Fibroblast of pulmonary artery (primary cell): ENCODE measurements around the gene VRK1.

Experiments used
- DNase-seq: peaks from one replicate; pipeline ENCODE4 v3.0.0-alpha.2; 2010; ENCODE audit warnings: low read depth
- H3K4me3 ChIP-seq: replicated peaks from 2 replicates; pipeline ENCODE4 v1.5.1; 2011; ENCODE audit warnings: low read depth, mild to moderate bottlenecking, control low read depth, low read length, moderate library complexity
- TF ChIP-seq, protein P1 (sequence below): IDR thresholded peaks from 2 replicates; pipeline ENCODE4 v1.5.1; 2011; ENCODE audit warnings: mild to moderate bottlenecking, control low read depth, low read length, inconsistent platforms; ENCODE audit errors: missing control alignments

Gene VRK1

DNA sequence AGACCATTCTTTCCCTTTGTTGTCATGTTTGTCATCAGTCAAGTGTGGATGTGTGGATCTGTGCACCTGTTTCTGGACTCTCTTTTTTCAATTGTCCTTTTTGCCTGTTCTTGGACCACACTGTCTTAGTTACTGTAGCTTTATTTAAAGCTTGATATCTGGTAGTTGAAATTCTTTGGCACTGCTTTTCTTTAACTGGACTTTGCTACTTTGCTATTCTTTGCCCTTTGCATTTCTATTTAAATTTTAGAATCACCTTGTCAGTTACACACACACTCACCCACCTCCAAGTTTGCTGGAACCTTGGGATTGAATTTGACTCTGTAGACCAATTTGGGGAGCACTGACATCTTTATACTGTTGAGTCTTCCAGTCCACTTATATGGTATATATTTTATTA is 61.5 kb downstream of the VRK1 start:
- TF ChIP-seq, protein P1, sequence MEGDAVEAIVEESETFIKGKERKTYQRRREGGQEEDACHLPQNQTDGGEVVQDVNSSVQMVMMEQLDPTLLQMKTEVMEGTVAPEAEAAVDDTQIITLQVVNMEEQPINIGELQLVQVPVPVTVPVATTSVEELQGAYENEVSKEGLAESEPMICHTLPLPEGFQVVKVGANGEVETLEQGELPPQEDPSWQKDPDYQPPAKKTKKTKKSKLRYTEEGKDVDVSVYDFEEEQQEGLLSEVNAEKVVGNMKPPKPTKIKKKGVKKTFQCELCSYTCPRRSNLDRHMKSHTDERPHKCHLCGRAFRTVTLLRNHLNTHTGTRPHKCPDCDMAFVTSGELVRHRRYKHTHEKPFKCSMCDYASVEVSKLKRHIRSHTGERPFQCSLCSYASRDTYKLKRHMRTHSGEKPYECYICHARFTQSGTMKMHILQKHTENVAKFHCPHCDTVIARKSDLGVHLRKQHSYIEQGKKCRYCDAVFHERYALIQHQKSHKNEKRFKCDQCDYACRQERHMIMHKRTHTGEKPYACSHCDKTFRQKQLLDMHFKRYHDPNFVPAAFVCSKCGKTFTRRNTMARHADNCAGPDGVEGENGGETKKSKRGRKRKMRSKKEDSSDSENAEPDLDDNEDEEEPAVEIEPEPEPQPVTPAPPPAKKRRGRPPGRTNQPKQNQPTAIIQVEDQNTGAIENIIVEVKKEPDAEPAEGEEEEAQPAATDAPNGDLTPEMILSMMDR, result no peak
- DNase-seq, result no peak
- no peak overlapping the region for H3K4me3 ChIP-seq

DNA sequence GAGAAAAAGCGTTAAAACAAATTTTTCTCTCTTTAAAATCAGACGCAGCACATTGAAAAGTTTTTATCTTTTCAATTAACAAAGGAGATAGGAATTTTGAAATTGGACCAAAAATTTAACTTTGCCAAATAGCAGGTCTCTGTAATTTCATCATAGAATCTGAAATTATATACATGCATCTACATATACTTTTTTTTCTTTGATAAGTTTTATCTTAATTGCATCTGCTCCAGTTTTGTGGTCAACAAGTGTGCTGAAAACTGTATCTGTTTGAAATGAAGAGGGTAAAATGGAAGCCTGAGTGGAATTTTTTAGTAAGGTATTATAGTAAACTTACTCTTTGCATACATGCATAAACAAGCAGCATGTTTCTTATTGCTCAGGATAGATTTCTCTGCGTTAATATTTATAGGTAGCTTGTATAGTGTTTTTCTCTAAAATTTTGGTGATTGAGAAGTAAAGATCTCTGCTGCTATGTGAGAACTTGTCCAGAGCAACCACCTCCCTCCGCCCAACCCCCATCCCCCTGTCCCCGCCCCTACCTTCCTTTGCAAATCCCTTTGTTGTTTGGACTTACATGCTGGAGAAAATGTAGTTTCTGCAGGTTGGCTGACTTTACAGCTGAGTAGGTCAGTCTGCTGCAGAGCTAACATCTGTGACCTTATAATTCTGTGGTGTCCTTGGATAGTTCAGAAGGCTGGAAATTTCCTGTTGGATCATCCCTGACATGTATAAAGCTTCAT is 64.6 kb downstream of the VRK1 start:
- no peak for DNase-seq
- no peak overlapping the region for H3K4me3 ChIP-seq
- TF ChIP-seq, protein P1, result no peak

DNA sequence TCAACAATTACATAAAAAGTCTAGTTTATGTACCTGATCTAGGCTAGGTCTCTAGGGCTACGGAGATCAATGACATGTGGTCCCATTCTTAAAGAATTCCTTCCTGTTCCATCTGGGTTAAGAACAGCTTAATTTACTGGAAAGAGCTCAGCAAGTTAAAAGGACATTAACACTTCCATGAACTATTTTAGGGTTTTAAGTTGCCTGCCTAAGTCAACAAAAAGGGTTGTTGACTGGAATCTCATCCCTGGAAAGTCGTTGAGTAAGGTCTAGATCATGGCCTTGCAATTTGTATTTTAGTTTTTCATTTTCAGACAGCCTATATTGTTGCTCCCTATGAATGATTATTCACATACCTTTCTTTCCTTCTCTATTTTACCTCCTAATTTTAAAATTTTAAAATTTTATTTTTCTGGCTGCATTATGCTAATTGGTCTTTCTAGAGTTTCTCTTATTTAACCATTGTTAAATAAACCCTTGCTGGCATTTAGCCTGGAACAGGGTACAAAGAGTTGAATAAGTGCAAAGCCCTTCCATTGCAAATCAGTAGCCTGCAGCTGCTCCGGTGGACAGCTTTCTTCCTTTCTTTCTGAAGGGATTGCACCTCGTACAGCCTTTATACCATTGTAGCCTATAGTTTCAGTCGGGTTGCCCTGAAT is 66.3 kb downstream of the VRK1 start:
- TF ChIP-seq, protein P1, result no peak
- no peak for DNase-seq
- no peak overlapping the region for H3K4me3 ChIP-seq

DNA sequence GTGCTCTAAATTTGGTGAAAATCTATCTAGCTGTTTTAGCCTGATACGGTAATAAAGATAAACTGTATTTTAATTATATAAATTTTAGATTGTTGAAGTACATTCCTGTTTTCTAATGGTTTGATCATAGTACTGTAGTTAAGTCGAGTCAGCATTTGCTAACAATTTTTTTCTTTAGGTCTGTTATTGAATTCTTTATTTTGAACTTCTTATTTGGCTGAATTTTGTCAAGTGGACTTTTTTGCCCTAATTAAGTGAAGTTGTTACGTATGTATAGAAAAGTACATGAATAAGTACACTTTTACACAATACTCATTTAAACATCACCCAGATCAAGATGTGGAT is 66.8 kb downstream of the VRK1 start:
- DNase-seq, result no peak
- no peak overlapping the region for H3K4me3 ChIP-seq
- TF ChIP-seq, protein P1, result no peak

DNA sequence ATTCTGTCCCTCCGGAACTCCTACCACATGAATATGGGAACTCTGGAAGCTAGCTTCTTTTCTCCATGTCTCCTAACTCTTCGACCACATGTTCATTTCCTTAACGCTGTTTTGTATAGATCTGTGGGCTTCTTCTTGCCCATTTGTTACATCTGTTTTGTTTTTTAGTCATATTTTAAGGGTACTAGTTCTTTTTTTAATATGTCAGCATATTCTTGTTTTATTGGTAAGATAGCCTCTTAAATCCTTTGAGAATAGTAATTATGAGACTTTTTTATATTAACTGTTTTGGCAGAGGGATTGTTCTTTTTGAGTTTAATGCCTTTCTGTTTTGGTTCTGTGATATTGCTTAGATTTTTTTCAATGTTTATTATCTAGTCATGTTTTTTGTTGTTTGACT is 70.5 kb downstream of the VRK1 start:
- no peak for DNase-seq
- TF ChIP-seq, protein P1, result no peak
- no peak overlapping the region for H3K4me3 ChIP-seq

DNA sequence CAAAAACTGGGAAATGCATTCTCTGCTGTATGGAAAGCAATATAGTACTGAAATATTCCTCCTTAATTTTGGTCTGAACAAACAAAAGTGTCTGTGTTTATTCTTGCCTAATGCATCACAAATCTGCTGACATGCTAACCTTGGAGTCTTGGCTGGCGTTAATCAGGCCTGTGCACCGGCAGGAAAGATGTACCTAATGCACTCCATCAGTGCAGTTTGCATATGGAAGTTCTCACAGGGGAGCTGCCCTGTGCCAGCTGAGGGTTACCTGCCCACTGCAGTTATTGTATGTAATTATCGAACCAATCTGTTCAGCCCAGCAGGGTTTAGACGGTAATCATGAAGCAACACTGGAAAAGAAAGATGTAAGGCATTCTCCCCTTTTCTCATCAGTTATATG is 76.9 kb downstream of the VRK1 start:
- no peak overlapping the region for H3K4me3 ChIP-seq
- TF ChIP-seq, protein P1, result no peak
- DNase-seq, result no peak

DNA sequence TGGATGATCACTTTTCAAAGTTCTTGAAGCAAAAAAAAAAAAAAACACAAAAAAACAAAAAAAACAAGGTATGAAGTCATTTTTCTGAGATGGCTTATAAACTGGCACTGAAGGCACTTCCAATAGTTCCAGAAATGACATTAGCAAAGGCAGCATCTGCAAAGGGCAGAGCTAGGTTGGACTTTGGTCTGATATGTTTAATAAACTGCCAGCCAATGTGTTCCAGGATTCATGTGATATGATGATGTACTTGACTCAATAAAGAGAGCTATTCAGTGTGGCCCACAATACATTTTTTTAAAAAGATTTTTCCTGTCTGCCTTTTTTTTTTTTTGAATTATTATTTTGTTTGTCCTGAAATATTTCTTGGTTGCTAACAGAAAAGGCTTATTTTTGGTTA is 79.6 kb downstream of the VRK1 start:
- no peak overlapping the region for H3K4me3 ChIP-seq
- TF ChIP-seq, protein P1, result no peak
- DNase-seq, result no peak
